HepG2 (cell line): ENCODE results near the gene IDNK. TPM values are rescaled to one million over a fixed set of nuclear protein-coding genes. Genes with fewer than 3 reads are reported as not detected.

Experiments
- AKNA ChIP-seq: sonication (generic); formaldehyde crosslinking; IDR thresholded peaks from 2 replicates; pipeline ENCODE4 v1.4.0; 2020; ENCODE audit warnings: missing genetic modification reagents, borderline replicate concordance
- CAMTA2 ChIP-seq: sonication (generic); formaldehyde crosslinking; IDR thresholded peaks from 2 replicates; pipeline ENCODE4 v1.4.0; 2020; ENCODE audit warnings: mild to moderate bottlenecking, missing genetic modification reagents, borderline replicate concordance
- CTCF ChIP-seq: sonication (generic); formaldehyde crosslinking; IDR thresholded peaks from 2 replicates; pipeline ENCODE4 v1.5.0; 2020; ENCODE audit warnings: mild to moderate bottlenecking, missing genetic modification reagents, moderate library complexity
- DBP ChIP-seq: sonication (generic); formaldehyde crosslinking; IDR thresholded peaks from 2 replicates; pipeline ENCODE4 v1.4.0; 2020; ENCODE audit warnings: missing genetic modification reagents; ENCODE audit errors: not compliant biosample characterization
- GABPA ChIP-seq, 2 experiments: IDR thresholded peaks; 2 replicates each; pipeline ENCODE4 v1.6.1; 2011 to 2016; ENCODE audit warnings: low read depth in 2 of 2, low read length in 1 of 2, missing biosample characterization in 1 of 2, missing genetic modification characterization in 1 of 2
- GPN1 ChIP-seq: sonication (generic); formaldehyde crosslinking; IDR thresholded peaks from 2 replicates; pipeline ENCODE4 v1.5.1; 2020; ENCODE audit warnings: missing genetic modification reagents, borderline replicate concordance
- MNT ChIP-seq: fragments of 450-650 bp; IDR thresholded peaks from 2 replicates; pipeline ENCODE4 v1.6.1; 2016
- NR1H2 ChIP-seq: sonication (generic); formaldehyde crosslinking; IDR thresholded peaks from 2 replicates; pipeline ENCODE4 v1.8.1; 2022; ENCODE audit warnings: low read depth, missing genetic modification reagents, borderline replicate concordance
- ZFX ChIP-seq: sonication (generic); formaldehyde crosslinking; IDR thresholded peaks from 2 replicates; pipeline ENCODE4 v1.4.0; 2020; ENCODE audit warnings: mild to moderate bottlenecking, low read depth, missing genetic modification reagents, moderate library complexity
- ZMYM4 ChIP-seq: sonication (generic); formaldehyde crosslinking; IDR thresholded peaks from 2 replicates; pipeline ENCODE4 v1.8.1; 2023; ENCODE audit warnings: mild to moderate bottlenecking, missing genetic modification reagents
- ZNF264 ChIP-seq: sonication (generic); formaldehyde crosslinking; IDR thresholded peaks from 2 replicates; pipeline ENCODE4 v1.4.0; 2020; ENCODE audit warnings: missing genetic modification reagents
- ZNF510 ChIP-seq: sonication (generic); formaldehyde crosslinking; IDR thresholded peaks from 2 replicates; pipeline ENCODE4 v1.4.0; 2020; ENCODE audit warnings: low read depth, mild to moderate bottlenecking, missing genetic modification reagents
- ZNF614 ChIP-seq: IDR thresholded peaks from 2 replicates; pipeline ENCODE4 v1.6.1; 2018; ENCODE audit warnings: missing biosample characterization, missing genetic modification reagents, inconsistent platforms, borderline replicate concordance
- ZNF83 ChIP-seq: sonication (generic); formaldehyde crosslinking; IDR thresholded peaks from 2 replicates; pipeline ENCODE4 v1.4.0; 2020; ENCODE audit warnings: missing genetic modification reagents, mild to moderate bottlenecking, borderline replicate concordance
- polyA plus RNA-seq, 8 experiments: library from polyadenylated mRNA; depleted of rRNA in 3 of 8; stranded (reverse) in 7 of 8; unstranded in 1 of 8; fragments of >200 nt; fragmentation: Illumina TruSeq in 4 of 8; extraction: Trizol in 4 of 8; gene quantifications; 2 replicates each; pipeline versions ENCODE4 v1.2.1 to v1.2.3, GENCODE V29; 2011 to 2016; ENCODE audit warnings: low read depth in 4 of 8, missing spikeins in 1 of 8, mixed read lengths in 1 of 8; ENCODE audit not compliant: insufficient read depth in 1 of 8
- total RNA-seq, 5 experiments: library from RNA; depleted of rRNA; stranded (reverse); fragments of >200 nt; fragmentation: Illumina TruSeq; extraction: Trizol; gene quantifications; 2 replicates each; pipeline ENCODE4 v1.2.3, GENCODE V29; 2016; ENCODE audit warnings: low read depth in 1 of 5
- TF ChIP-seq, protein P1 (sequence below): sonication (generic); formaldehyde crosslinking; IDR thresholded peaks from 2 replicates; pipeline ENCODE4 v1.5.0; 2020; ENCODE audit warnings: missing genetic modification reagents

Gene IDNK
- total and polyA plus RNA-seq, 2 of the 13 experiments (the other 11 are each of a cell fraction or from before 2014, with no cell fraction given) = 3.1 to 4.8 TPM

DNA sequence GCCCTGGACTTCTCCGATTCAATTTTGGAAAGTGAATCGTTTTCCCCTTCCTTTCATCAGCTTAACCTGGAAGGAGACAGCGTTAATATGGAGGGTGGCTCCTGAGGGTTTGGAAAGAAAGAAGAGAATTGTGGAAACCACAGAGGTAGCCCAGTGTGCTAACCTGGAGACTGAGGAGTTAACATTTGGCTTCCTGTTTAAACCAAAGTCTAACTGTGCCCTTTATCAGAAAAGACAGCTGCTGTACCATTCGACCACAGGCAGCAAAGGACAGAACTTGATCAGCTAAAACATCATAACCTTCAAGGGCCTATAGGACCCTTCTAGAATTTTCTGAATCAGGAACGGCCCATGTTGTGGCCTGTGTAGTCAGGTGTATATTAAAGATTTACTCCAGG, 735 bp downstream of the IDNK start (continued):
- no peak for TF ChIP-seq MNT
- TF ChIP-seq ZNF83 (CRISPR knock-in tag) = no peak
- TF ChIP-seq AKNA (CRISPR knock-in tag) = no peak
- 0 out of 2 replicates have a peak, but pooled peaks have one; percentile 26 for TF ChIP-seq ZFX (CRISPR knock-in tag)
- TF ChIP-seq ZMYM4 (CRISPR knock-in tag) = 0 out of 2 replicates have a peak, but pooled peaks have one; percentile 10
- TF ChIP-seq, protein P1, sequence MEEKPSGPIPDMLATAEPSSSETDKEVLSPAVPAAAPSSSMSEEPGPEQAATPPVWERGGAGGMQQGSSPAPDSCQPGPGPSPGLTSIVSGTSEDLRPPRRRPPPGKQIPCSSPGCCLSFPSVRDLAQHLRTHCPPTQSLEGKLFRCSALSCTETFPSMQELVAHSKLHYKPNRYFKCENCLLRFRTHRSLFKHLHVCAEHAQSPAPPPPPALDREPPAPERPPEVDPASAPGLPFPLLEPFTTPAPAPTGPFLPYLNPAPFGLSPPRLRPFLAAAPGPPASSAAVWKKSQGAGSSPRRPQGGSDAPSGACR (CRISPR knock-in tag) = no peak
- TF ChIP-seq GABPA (IDR thresholded peaks at IDR 0.05; ENCODE audit: low read depth, low read length) = no peak
- peak; percentile 36; the same call in 1 of the 2 replicates for TF ChIP-seq GABPA (CRISPR knock-in tag; IDR thresholded peaks at IDR 0.05; ENCODE audit: low read depth)
- TF ChIP-seq CTCF (CRISPR knock-in tag) = no peak
- TF ChIP-seq GPN1 = no peak
- TF ChIP-seq CAMTA2 (CRISPR knock-in tag) = no peak
- no peak for TF ChIP-seq NR1H2 (CRISPR knock-in tag)
- TF ChIP-seq ZNF264 (CRISPR knock-in tag) = peak; percentile 71
- TF ChIP-seq DBP (CRISPR knock-in tag) = no peak
- TF ChIP-seq ZNF510 (CRISPR knock-in tag) = no peak
- no peak for TF ChIP-seq ZNF614 (CRISPR knock-in tag)
